ENCODE data around the gene CCS. TPM values are rescaled to one million over a fixed set of nuclear protein-coding genes. Genes with fewer than 3 reads are reported as not detected.
"Not testable (repeated sequence)": the region's sequence is repeated elsewhere in the genome, so short reads cannot be mapped to it uniquely, and the experiment has no call there.

Gene CCS
- total RNA-seq, 6 donors from 2014 or later, result 24.3 to 82.8 (median 34.0) TPM

GRCh38 chr11:66586136-66586535 is 6.8 kb upstream of the CCS start:
- H3K4me3 ChIP-seq, result no peak overlapping the region
- H3K4me1 ChIP-seq, result no peaks in the 10 kb centered on the region
- 54 to 70% methylated on average over 2 of the region's 2 CpGs for WGBS, 2 donors
- no peaks in the 10 kb centered on the region for H3K27me3 ChIP-seq
- no peak for DNase-seq
- ATAC-seq (ENCODE audit: low FRiP score in 2 of 2), result no peak
- no peaks in the 10 kb centered on the region for H3K9me3 ChIP-seq
- no peaks in the 10 kb centered on the region for H3K36me3 ChIP-seq
- no peak for TF ChIP-seq CTCF (IDR thresholded peaks at IDR 0.05)
- no peak for TF ChIP-seq POLR2A (IDR thresholded peaks at IDR 0.05)
- TF ChIP-seq EP300 (IDR thresholded peaks at IDR 0.05), result no peak
- TF ChIP-seq POLR2AphosphoS5 (IDR thresholded peaks at IDR 0.05), result no peak
- no peak overlapping the region for H3K27ac ChIP-seq

- H3K27ac ChIP-seq; H3K36me3 ChIP-seq; H3K9me3 ChIP-seq; DNase-seq; ATAC-seq (ENCODE audit: low FRiP score in 2 of 2); H3K4me3 ChIP-seq; H3K27me3 ChIP-seq: not testable (repeated sequence)
- 64 to 65% methylated on average over 2 of the region's 2 CpGs for WGBS, 2 donors
- peaks cover 15 to 18% (median 17%) of the 10 kb centered on the region in 4 donors for H3K4me1 ChIP-seq
Observed at GRCh38 chr11:66589315-66589714, 3.7 kb upstream of the CCS start.

GRCh38 chr11:66589996-66590675 is 2.8 kb upstream of the CCS start:
- Histone ChIP-seq H3K27ac (no peak overlapping the region), H3K4me3 (no peak overlapping the region), H3K9me3 (no peaks in the 10 kb centered on the region), H3K36me3 (no peaks in the 10 kb centered on the region), H3K27me3 (no peaks in the 10 kb centered on the region), H3K4me1 (peaks cover 21 to 26% (median 25%) of the 10 kb centered on the region in 4 donors)
- 87 to 98% methylated on average over 7 of the region's 7 CpGs for WGBS, 2 donors
- DNase-seq (no peak), ATAC-seq (ENCODE audit: low FRiP score in 2 of 2) (no peak)
- TF ChIP-seq POLR2AphosphoS5 (IDR thresholded peaks at IDR 0.05) (no peak), POLR2A (IDR thresholded peaks at IDR 0.05) (no peak), EP300 (IDR thresholded peaks at IDR 0.05) (no peak), CTCF (IDR thresholded peaks at IDR 0.05) (no peak)

GRCh38 chr11:66591175-66591574 is 1.8 kb upstream of the CCS start:
- DNase-seq (no peak), ATAC-seq (ENCODE audit: low FRiP score in 2 of 2) (no peak)
- H3K4me3 ChIP-seq, result no peak overlapping the region
- H3K27me3 ChIP-seq, result no peaks in the 10 kb centered on the region
- H3K4me1 ChIP-seq, result peaks cover 30 to 34% (median 31%) of the 10 kb centered on the region in 4 donors
- H3K9me3 ChIP-seq, result no peaks in the 10 kb centered on the region
- no peak for TF ChIP-seq POLR2AphosphoS5 (IDR thresholded peaks at IDR 0.05)
- no peak for TF ChIP-seq EP300 (IDR thresholded peaks at IDR 0.05)
- no peak for TF ChIP-seq CTCF (IDR thresholded peaks at IDR 0.05)
- no peak for TF ChIP-seq POLR2A (IDR thresholded peaks at IDR 0.05)
- H3K36me3 ChIP-seq, result no peaks in the 10 kb centered on the region
- H3K27ac ChIP-seq, result no peak overlapping the region
- 88% methylated on average over 2 of the region's 2 CpGs; no CpG with 5 or more reads in 1 of the 2 donors for WGBS, 2 donors

GRCh38 chr11:66593303-66593635 is 284 bp downstream of the CCS start:
- TF ChIP-seq EP300 (IDR thresholded peaks at IDR 0.05), result no peak
- TF ChIP-seq POLR2AphosphoS5 (IDR thresholded peaks at IDR 0.05), result no peak
- TF ChIP-seq POLR2A (IDR thresholded peaks at IDR 0.05), result no peak
- TF ChIP-seq CTCF (IDR thresholded peaks at IDR 0.05), result no peak
- 10 to 13% methylated on average over 12 of the region's 12 CpGs for WGBS, 2 donors
- peak in 1 of 2 donors; percentile 33 for ATAC-seq (ENCODE audit: low FRiP score in 2 of 2)

More at GRCh38 chr11:66593303-66593635, 284 bp downstream of the CCS start:
- H3K9me3 ChIP-seq, result no peaks in the 10 kb centered on the region
- no peaks in the 10 kb centered on the region for H3K36me3 ChIP-seq
- peak overlapping the region; percentile 50 to 80 (median 68) for H3K4me3 ChIP-seq
- no peaks in the 10 kb centered on the region for H3K27me3 ChIP-seq
- peaks cover 30 to 34% (median 31%) of the 10 kb centered on the region in 4 donors for H3K4me1 ChIP-seq
- DNase-seq, result no peak
- H3K27ac ChIP-seq, result peak overlapping the region; percentile 52 to 86 (median 86)
